H9 (cell line): Measurements from ENCODE around the gene PROSER3. TPM values are rescaled to one million over a fixed set of nuclear protein-coding genes. Genes with fewer than 3 reads are reported as not detected.

Experiments used
- DNase-seq: peaks from one replicate; pipeline ENCODE4 v3.0.0-alpha.2; 2017
- H2AFZ ChIP-seq: one replicate; pipeline ENCODE4 v1.6.1; 2013; ENCODE audit warnings: mild to moderate bottlenecking, low read length, control low read depth, moderate library complexity
- H2AK5ac ChIP-seq: 2 replicates; pipeline ENCODE4 v1.6.1; 2013; ENCODE audit warnings: low read length, control low read depth, mixed read lengths; ENCODE audit not compliant: insufficient read length
- H2BK120ac ChIP-seq: one replicate; pipeline ENCODE4 v1.6.1; 2013; ENCODE audit warnings: low read depth, mild to moderate bottlenecking, low read length, control low read depth, inconsistent platforms; ENCODE audit not compliant: poor library complexity, severe bottlenecking
- H2BK12ac ChIP-seq: 2 replicates; pipeline ENCODE4 v1.6.1; 2013; ENCODE audit warnings: low read length, control low read depth, mixed read lengths, low read depth; ENCODE audit not compliant: insufficient read length
- H2BK15ac ChIP-seq: 2 replicates; pipeline ENCODE4 v1.6.1; 2013; ENCODE audit warnings: low read depth, low read length, control low read depth
- H2BK20ac ChIP-seq: one replicate; pipeline ENCODE4 v1.6.1; 2013; ENCODE audit warnings: low read depth, mild to moderate bottlenecking, low read length, control low read depth, inconsistent platforms; ENCODE audit not compliant: poor library complexity, severe bottlenecking
- H2BK5ac ChIP-seq: 2 replicates; pipeline ENCODE4 v1.6.1; 2013; ENCODE audit warnings: low read length, control low read depth, mixed read lengths; ENCODE audit not compliant: insufficient read length
- H3K14ac ChIP-seq: 2 replicates; pipeline ENCODE4 v1.6.1; 2013; ENCODE audit warnings: low read length, control low read depth; ENCODE audit not compliant: insufficient read depth
- H3K18ac ChIP-seq: 2 replicates; pipeline ENCODE4 v1.6.1; 2013; ENCODE audit warnings: low read depth, mild to moderate bottlenecking, mixed read lengths, low read length, control low read depth; ENCODE audit not compliant: insufficient read length
- H3K23ac ChIP-seq: 2 replicates; pipeline ENCODE4 v1.6.1; 2013; ENCODE audit warnings: low read length, control low read depth, mixed read lengths, low read depth; ENCODE audit not compliant: insufficient read length
- H3K23me2 ChIP-seq: 2 replicates; pipeline ENCODE4 v1.6.1; 2013; ENCODE audit warnings: low read depth, mild to moderate bottlenecking, mixed read lengths, low read length, control low read depth; ENCODE audit not compliant: insufficient read length, poor library complexity, severe bottlenecking
- H3K27ac ChIP-seq: 2 replicates; pipeline ENCODE4 v1.5.1; 2013; ENCODE audit warnings: low read length, control low read depth, mixed read lengths, low read depth; ENCODE audit not compliant: insufficient read length
- H3K27me3 ChIP-seq: 2 replicates; pipeline ENCODE4 v1.6.1; 2013; ENCODE audit warnings: low read length, control low read depth, inconsistent platforms; ENCODE audit not compliant: insufficient read depth
- H3K4ac ChIP-seq: 2 replicates; pipeline ENCODE4 v1.6.1; 2013; ENCODE audit warnings: low read depth, mild to moderate bottlenecking, control low read depth, inconsistent platforms, low read length, moderate library complexity
- H3K4me1 ChIP-seq: 2 replicates; pipeline ENCODE4 v1.6.1; 2013; ENCODE audit warnings: low read length, control low read depth, inconsistent platforms; ENCODE audit not compliant: insufficient read depth
- H3K4me2 ChIP-seq: 2 replicates; pipeline ENCODE4 v1.6.1; 2013; ENCODE audit warnings: low read length, control low read depth, mixed read lengths; ENCODE audit not compliant: insufficient read length, insufficient read depth
- H3K56ac ChIP-seq: 2 replicates; pipeline ENCODE4 v1.6.1; 2013; ENCODE audit warnings: low read depth, mild to moderate bottlenecking, mixed read lengths, low read length, control low read depth; ENCODE audit not compliant: insufficient read length
- H3K79me1 ChIP-seq: 2 replicates; pipeline ENCODE4 v1.6.1; 2013; ENCODE audit warnings: low read depth, mild to moderate bottlenecking, moderate library complexity, low read length, control low read depth, inconsistent platforms; ENCODE audit not compliant: insufficient read depth, poor library complexity, severe bottlenecking
- H3K79me2 ChIP-seq: 2 replicates; pipeline ENCODE4 v1.6.1; 2013; ENCODE audit warnings: low read length, control low read depth, inconsistent platforms; ENCODE audit not compliant: insufficient read depth
- H3K9ac ChIP-seq: 2 replicates; pipeline ENCODE4 v1.6.1; 2013; ENCODE audit warnings: low read length, control low read depth, mixed read lengths; ENCODE audit not compliant: insufficient read length; ENCODE audit errors: extremely low read depth
- H3K9me3 ChIP-seq: one replicate; pipeline ENCODE4 v1.6.1; 2013; ENCODE audit warnings: low read depth, low read length, inconsistent platforms; ENCODE audit not compliant: control insufficient read depth
- H3T11ph ChIP-seq: one replicate; pipeline ENCODE4 v1.6.1; 2013; ENCODE audit warnings: mild to moderate bottlenecking, low read length, control low read depth, inconsistent platforms
- H4K20me1 ChIP-seq: one replicate; pipeline ENCODE4 v1.6.1; 2013; ENCODE audit not compliant: control insufficient read depth, insufficient read length, insufficient read depth
- H4K5ac ChIP-seq: 2 replicates; pipeline ENCODE4 v1.6.1; 2013; ENCODE audit warnings: low read depth, mild to moderate bottlenecking, mixed read lengths, low read length, control low read depth; ENCODE audit not compliant: insufficient read length
- H4K8ac ChIP-seq: replicated peaks from 2 replicates; pipeline ENCODE4 v1.6.1; 2013; ENCODE audit warnings: low read length, control low read depth, mixed read lengths, low read depth; ENCODE audit not compliant: insufficient read length
- H4K91ac ChIP-seq: 2 replicates; pipeline ENCODE4 v1.6.1; 2013; ENCODE audit warnings: low read depth, mild to moderate bottlenecking, moderate library complexity, mixed read lengths, low read length, control low read depth; ENCODE audit not compliant: insufficient read length
- H3K27ac Mint-ChIP-seq, 3 experiments: 2 replicates in 2 of 3; 3 replicates in 1 of 3; pipeline ENCODE4 v1.8.0; 2020 to 2021; ENCODE audit warnings: mixed read lengths in 3 of 3, mild to moderate bottlenecking in 1 of 3, moderate library complexity in 1 of 3
- H3K27me3 Mint-ChIP-seq: 2 replicates; pipeline ENCODE4 v1.8.0; 2021; ENCODE audit warnings: low read depth, mild to moderate bottlenecking, moderate library complexity, mixed read lengths
- H3K36me3 Mint-ChIP-seq, 3 experiments: 2 replicates in 2 of 3; 3 replicates in 1 of 3; pipeline ENCODE4 v1.8.0; 2020 to 2021; ENCODE audit warnings: low read depth in 3 of 3, mixed read lengths in 3 of 3; ENCODE audit not compliant: insufficient read depth in 1 of 3
- H3K4me1 Mint-ChIP-seq, 2 experiments: 2 replicates each; pipeline ENCODE4 v1.8.0; 2020; ENCODE audit warnings: mixed read lengths in 2 of 2
- H3K4me3 Mint-ChIP-seq, 2 experiments: 2 replicates in 1 of 2; 3 replicates in 1 of 2; pipeline ENCODE4 v1.8.0; 2020 to 2021; ENCODE audit warnings: mild to moderate bottlenecking in 2 of 2, mixed read lengths in 2 of 2, moderate library complexity in 1 of 2
- H3K9me3 Mint-ChIP-seq, 2 experiments: 2 replicates in 1 of 2; 3 replicates in 1 of 2; pipeline ENCODE4 v1.8.0; 2020; ENCODE audit warnings: mild to moderate bottlenecking in 2 of 2, mixed read lengths in 2 of 2, moderate library complexity in 1 of 2
- WGBS: extraction: QIAGEN DNeasy Blood & Tissue Kit; methylation state at CpG from one replicate; pipeline ENCODE4 v1.1.7; 2013; ENCODE audit warnings: missing lambda C conversion rate, low lambda C conversion rate, mixed read lengths; ENCODE audit not compliant: insufficient read length; ENCODE audit errors: extremely low coverage; 5-methylcytosine and 5-hydroxymethylcytosine counted together
- total RNA-seq: library from RNA; stranded (reverse); gene quantifications from 2 replicates; pipeline ENCODE4 v1.2.1, GENCODE V29; 2021
- TF ChIP-seq, protein P1 (sequence below): fragments of 200-600 bp; sonication (generic); conservative IDR thresholded peaks from 3 replicates; pipeline ENCODE4 v1.8.0; 2021; ENCODE audit warnings: antibody characterized with exemption, mild to moderate bottlenecking

PROSER3 gene
- total RNA-seq, 1 experiment from 2014 or later = 29.1 TPM

DNA sequence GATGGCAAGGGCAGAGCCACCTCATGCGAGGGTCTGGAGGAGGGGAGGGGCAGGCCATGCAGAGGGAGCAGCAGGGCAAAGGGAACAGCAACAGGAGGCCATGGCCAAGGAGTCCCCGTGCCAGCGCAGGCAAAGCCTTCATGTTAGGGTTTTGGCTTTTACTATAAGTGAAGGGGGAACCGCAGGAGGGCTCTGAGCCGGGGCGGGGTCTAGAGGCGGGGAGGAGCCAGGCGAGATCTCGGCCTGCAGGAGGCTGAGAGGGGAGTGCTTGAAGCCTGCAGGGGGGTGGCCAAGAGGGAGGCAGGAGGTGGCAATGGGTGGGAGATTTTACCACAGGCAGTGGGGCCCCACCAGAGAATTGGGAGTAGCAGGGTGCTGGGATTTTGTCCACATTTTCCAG lies 23.7 kb downstream of the PROSER3 start:
- Histone ChIP-seq H3K23ac (no peak overlapping the region), H3T11ph (no peak overlapping the region), H3K9ac (no peak overlapping the region), H3K4ac (no peak overlapping the region), H3K27ac (no peak overlapping the region), H2BK20ac (no peak overlapping the region), H3K27me3 (no peaks in the 10 kb centered on the region), H3K23me2 (peaks cover 7% of the 10 kb centered on the region), H4K91ac (no peak overlapping the region), H3K18ac (no peak overlapping the region), H4K8ac (no peak overlapping the region), H3K4me2 (no peak overlapping the region), H3K9me3 (no peaks in the 10 kb centered on the region), H3K56ac (no peak overlapping the region), H2AK5ac (no peak overlapping the region), H2BK12ac (no peak overlapping the region), H3K4me1 (peaks cover 2% of the 10 kb centered on the region; the same call in 1 of the 2 replicates), H3K79me2 (no peaks in the 10 kb centered on the region), H2BK15ac (no peak overlapping the region), H2AFZ (no peak overlapping the region), H3K14ac (no peak overlapping the region), H3K79me1 (no peaks in the 10 kb centered on the region), H4K20me1 (no peaks in the 10 kb centered on the region), H4K5ac (no peak overlapping the region), H2BK5ac (no peak overlapping the region), H2BK120ac (no peak overlapping the region)
- no peak overlapping the region for H3K27ac Mint-ChIP-seq
- TF ChIP-seq, protein P1, sequence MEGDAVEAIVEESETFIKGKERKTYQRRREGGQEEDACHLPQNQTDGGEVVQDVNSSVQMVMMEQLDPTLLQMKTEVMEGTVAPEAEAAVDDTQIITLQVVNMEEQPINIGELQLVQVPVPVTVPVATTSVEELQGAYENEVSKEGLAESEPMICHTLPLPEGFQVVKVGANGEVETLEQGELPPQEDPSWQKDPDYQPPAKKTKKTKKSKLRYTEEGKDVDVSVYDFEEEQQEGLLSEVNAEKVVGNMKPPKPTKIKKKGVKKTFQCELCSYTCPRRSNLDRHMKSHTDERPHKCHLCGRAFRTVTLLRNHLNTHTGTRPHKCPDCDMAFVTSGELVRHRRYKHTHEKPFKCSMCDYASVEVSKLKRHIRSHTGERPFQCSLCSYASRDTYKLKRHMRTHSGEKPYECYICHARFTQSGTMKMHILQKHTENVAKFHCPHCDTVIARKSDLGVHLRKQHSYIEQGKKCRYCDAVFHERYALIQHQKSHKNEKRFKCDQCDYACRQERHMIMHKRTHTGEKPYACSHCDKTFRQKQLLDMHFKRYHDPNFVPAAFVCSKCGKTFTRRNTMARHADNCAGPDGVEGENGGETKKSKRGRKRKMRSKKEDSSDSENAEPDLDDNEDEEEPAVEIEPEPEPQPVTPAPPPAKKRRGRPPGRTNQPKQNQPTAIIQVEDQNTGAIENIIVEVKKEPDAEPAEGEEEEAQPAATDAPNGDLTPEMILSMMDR = no peak
- peaks cover 0 to 8% (median 2%) of the 10 kb centered on the region in 3 experiments; a peak in 1 of 7 replicates for H3K36me3 Mint-ChIP-seq
- peaks cover 35 to 49% of the 10 kb centered on the region in 2 experiments for H3K4me1 Mint-ChIP-seq
- DNase-seq = no peak
- no peaks in the 10 kb centered on the region; a peak in 1 of 5 replicates for H3K9me3 Mint-ChIP-seq
- WGBS = no CpG with 5 or more reads among the region's 9 CpGs
- H3K4me3 Mint-ChIP-seq = no peak overlapping the region; a peak in 1 of 5 replicates
- peaks cover 15% of the 10 kb centered on the region for H3K27me3 Mint-ChIP-seq
